OCI-LY7 (cell line): ENCODE data around the gene EFNA5. TPM values are rescaled to one million over a fixed set of nuclear protein-coding genes. Genes with fewer than 3 reads are reported as not detected.

Source experiments
- BruUV-seq: library from RNA; stranded (reverse); fragments of 400-500 nt; replicated peaks from 2 replicates; lab custom pipeline; 2021; lab: Mats Ljungman, UMichigan
- CTCF ChIA-PET: fragments of 300-600 bp; sonication (Branson Sonifier 250); formaldehyde crosslinking; loops from one replicate; lab custom pipeline; 2022; ENCODE audit warnings: antibody characterized with exemption; ENCODE audit not compliant: unreplicated experiment; lab: Charles Lee
- POLR2A ChIA-PET: fragments of 300-600 bp; sonication (Branson Sonifier 250); formaldehyde crosslinking; loops from one replicate; lab custom pipeline; 2022; ENCODE audit warnings: antibody characterized with exemption; lab: Charles Lee
- DNase-seq: peaks from one replicate; pipeline ENCODE4 v3.0.0-alpha.2; 2015; ENCODE audit warnings: low spot score
- H2AFZ ChIP-seq: fragments of 200-600 bp; sonication (generic), shearing (Covaris generic); 2 replicates; pipeline ENCODE4 v1.6.1; 2014; ENCODE audit warnings: mild to moderate bottlenecking, antibody characterized with exemption, low read length, moderate library complexity
- H3K27ac ChIP-seq: fragments of 200-600 bp; sonication (generic); 2 replicates; pipeline ENCODE4 v1.5.1; 2014; ENCODE audit warnings: mixed run types, low read depth, mild to moderate bottlenecking, moderate library complexity, low read length, inconsistent platforms; ENCODE audit not compliant: poor library complexity, severe bottlenecking
- H3K36me3 ChIP-seq: fragments of 200-600 bp; sonication (generic); 2 replicates; pipeline ENCODE4 v1.6.1; 2014; ENCODE audit warnings: mild to moderate bottlenecking, antibody characterized with exemption, low read length, moderate library complexity, mixed read lengths; ENCODE audit not compliant: insufficient read depth
- H3K4me1 ChIP-seq: fragments of 200-600 bp; sonication (generic); 2 replicates; pipeline ENCODE4 v1.5.1; 2014; ENCODE audit warnings: mild to moderate bottlenecking, low read length; ENCODE audit not compliant: insufficient read depth, poor library complexity, severe bottlenecking
- H3K4me2 ChIP-seq: fragments of 200-600 bp; sonication (generic); 2 replicates; pipeline ENCODE4 v1.6.1; 2014; ENCODE audit warnings: mild to moderate bottlenecking, low read length
- H3K4me3 ChIP-seq: fragments of 200-600 bp; sonication (generic); 2 replicates; pipeline ENCODE4 v1.5.1; 2014; ENCODE audit warnings: mild to moderate bottlenecking, low read depth, low read length; ENCODE audit not compliant: poor library complexity, severe bottlenecking
- H3K79me2 ChIP-seq: fragments of 200-600 bp; sonication (generic); 2 replicates; pipeline ENCODE4 v1.6.1; 2016; ENCODE audit warnings: low read depth, mild to moderate bottlenecking, low read length, moderate library complexity, mixed read lengths; ENCODE audit not compliant: insufficient read depth
- H3K9me2 ChIP-seq: fragments of 200-600 bp; sonication (generic); 2 replicates; pipeline ENCODE4 v1.6.1; 2016; ENCODE audit warnings: mild to moderate bottlenecking, low read length, mixed read lengths; ENCODE audit not compliant: insufficient read depth
- H3K9me3 ChIP-seq: fragments of 200-600 bp; sonication (generic); 2 replicates; pipeline ENCODE4 v1.6.1; 2014; ENCODE audit warnings: mild to moderate bottlenecking, mixed run types, low read length, mixed read lengths
- H4K20me1 ChIP-seq: fragments of 200-600 bp; sonication (generic); 2 replicates; pipeline ENCODE4 v1.6.1; 2014; ENCODE audit warnings: mild to moderate bottlenecking, antibody characterized with exemption, low read length, moderate library complexity, mixed read lengths; ENCODE audit not compliant: insufficient read depth
- CTCF ChIP-seq: fragments of 200-600 bp; sonication (generic); conservative IDR thresholded peaks from 2 replicates; pipeline ENCODE4 v1.5.1; 2014; ENCODE audit warnings: mild to moderate bottlenecking, antibody characterized with exemption, low read length, moderate library complexity, mixed read lengths
- EZH2phosphoT487 ChIP-seq: fragments of 200-600 bp; sonication (generic); IDR thresholded peaks from 2 replicates; pipeline ENCODE4 v1.6.1; 2018; ENCODE audit warnings: low read depth, borderline replicate concordance, mild to moderate bottlenecking, mixed run types, antibody characterized with exemption, low read length, moderate library complexity, mixed read lengths
- intact Hi-C: fragments of 100-400 bp; cut with micrococcal nuclease; formaldehyde crosslinking; loops from one replicate; pipeline ENCODE4 v1.10.0; 2022; ENCODE audit not compliant: unreplicated experiment
- total RNA-seq, 2 experiments: library from RNA; depleted of rRNA in 1 of 2; stranded (reverse); fragments of >200 nt in 1 of 2; shearing (Covaris generic) in 1 of 2; gene quantifications; 2 replicates each; pipeline ENCODE4 v1.2.3, GENCODE V29; 2014 to 2022

EFNA5 gene
- total RNA-seq, 2 experiments from 2014 or later: 2.1 to 3.1 TPM

GRCh38 chr5:107340631-107341030, 330.1 kb downstream of the EFNA5 start:
- CTCF ChIA-PET: no interaction called here
- intact Hi-C loops: no loop called here
- H2AFZ ChIP-seq: no peak overlapping the region

GRCh38 chr5:107338335-107338734, 332.4 kb downstream of the EFNA5 start:
- no peak for TF ChIP-seq CTCF
- no peak for TF ChIP-seq EZH2phosphoT487
- Histone ChIP-seq H4K20me1 (no peaks in the 10 kb centered on the region), H3K79me2 (no peaks in the 10 kb centered on the region), H3K27ac (no peak overlapping the region), H3K36me3 (no peaks in the 10 kb centered on the region), H3K4me3 (no peak overlapping the region), H2AFZ (peak overlapping the region; percentile 1; the same call in 1 of the 2 replicates), H3K4me1 (no peaks in the 10 kb centered on the region), H3K9me3 (peaks cover 7% of the 10 kb centered on the region; the same call in 1 of the 2 replicates), H3K4me2 (no peak overlapping the region), H3K9me2 (0 out of 2 replicates have a peak, but pooled peaks cover 2% of the 10 kb centered on the region)
- CTCF ChIA-PET: interaction anchor here (1.2 kb wide), 1 partner anchor 45 kb away, joined by 3 read pairs; no protein-coding TSS in a partner anchor
- no peak for DNase-seq
- intact Hi-C loops: no loop called here
- POLR2A ChIA-PET: interaction anchor here (0.7 to 3.0 kb wide), 8 partner anchors 9 to 40 kb away, joined by 3 to 15 read pairs (median 6); no protein-coding TSS in a partner anchor
- no TSS peak for BruUV-seq

More at GRCh38 chr5:107340631-107341030, 330.1 kb downstream of the EFNA5 start:
- Histone ChIP-seq H3K4me1 (no peaks in the 10 kb centered on the region), H3K36me3 (no peaks in the 10 kb centered on the region; the same call in 1 of the 2 replicates), H3K9me2 (0 out of 2 replicates have a peak, but pooled peaks cover 2% of the 10 kb centered on the region), H3K4me2 (no peak overlapping the region), H3K79me2 (no peaks in the 10 kb centered on the region), H3K9me3 (peaks cover 21% of the 10 kb centered on the region; the same call in 1 of the 2 replicates), H3K4me3 (no peak overlapping the region), H4K20me1 (no peaks in the 10 kb centered on the region), H3K27ac (no peak overlapping the region)
- no TSS peak for BruUV-seq
- DNase-seq: no peak
- POLR2A ChIA-PET: interaction anchor here (0.8 to 3.0 kb wide), 6 partner anchors 8 to 24 kb away, joined by 3 to 12 read pairs (median 3); no protein-coding TSS in a partner anchor
- no peak for TF ChIP-seq EZH2phosphoT487
- TF ChIP-seq CTCF: no peak

- intact Hi-C loops: no loop called here
- no peaks in the 10 kb centered on the region for H4K20me1 ChIP-seq
- no peaks in the 10 kb centered on the region for H3K79me2 ChIP-seq
- no peaks in the 10 kb centered on the region for H3K4me1 ChIP-seq
- DNase-seq: no peak
- peaks cover 7% of the 10 kb centered on the region; the same call in 1 of the 2 replicates for H3K9me3 ChIP-seq
- H3K36me3 ChIP-seq: no peaks in the 10 kb centered on the region
- ChIA-PET POLR2A (interaction anchor here (0.7 to 3.0 kb wide), 14 partner anchors 8 to 258 kb away, joined by 3 to 15 read pairs (median 4); no protein-coding TSS in a partner anchor), CTCF (interaction anchor here (1.2 kb wide), 1 partner anchor 43 kb away, joined by 3 read pairs; no protein-coding TSS in a partner anchor)
- 0 out of 2 replicates have a peak, but pooled peaks cover 2% of the 10 kb centered on the region for H3K9me2 ChIP-seq
- no peak overlapping the region for H3K4me2 ChIP-seq
- H3K27ac ChIP-seq: no peak overlapping the region
- no peak for TF ChIP-seq EZH2phosphoT487
- TF ChIP-seq CTCF: no peak
- H3K4me3 ChIP-seq: no peak overlapping the region
- H2AFZ ChIP-seq: no peak overlapping the region
- no TSS peak for BruUV-seq
These were observed 333.5 kb downstream of the EFNA5 start for GRCh38 chr5:107337281-107337680.
